ENCODE data around the gene ZSWIM7. TPM values are rescaled to one million over a fixed set of nuclear protein-coding genes. Genes with fewer than 3 reads are reported as not detected.

Gene ZSWIM7
- total RNA-seq, 1 experiment from 2014 or later, result 26.5 TPM

DNA sequence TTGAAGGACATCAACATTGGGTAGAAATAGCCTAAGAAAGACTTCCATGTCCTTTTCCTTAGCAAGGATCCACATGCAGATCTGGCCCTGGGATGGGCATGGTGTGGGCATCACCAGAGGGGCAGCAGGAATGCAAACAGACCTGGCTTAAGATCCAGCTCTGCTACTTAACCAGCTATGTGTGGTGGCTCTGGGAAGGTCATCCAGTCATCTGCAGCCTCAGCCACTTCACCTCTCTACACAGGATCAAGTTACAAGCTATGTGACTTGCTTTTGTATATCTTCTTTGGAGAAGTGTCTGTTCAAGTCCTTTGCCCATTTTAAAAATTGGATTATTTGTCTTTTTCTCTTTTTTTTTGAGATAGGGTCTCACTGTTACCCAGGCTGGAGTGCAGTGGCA lies 68.1 kb downstream of the ZSWIM7 start:
- DNase-seq (ENCODE audit: low read depth), result peak; percentile 30

GRCh38 chr17:15930426-15930825 lies 69.1 kb downstream of the ZSWIM7 start:
- peak; percentile 29 for DNase-seq (ENCODE audit: low read depth)

DNA sequence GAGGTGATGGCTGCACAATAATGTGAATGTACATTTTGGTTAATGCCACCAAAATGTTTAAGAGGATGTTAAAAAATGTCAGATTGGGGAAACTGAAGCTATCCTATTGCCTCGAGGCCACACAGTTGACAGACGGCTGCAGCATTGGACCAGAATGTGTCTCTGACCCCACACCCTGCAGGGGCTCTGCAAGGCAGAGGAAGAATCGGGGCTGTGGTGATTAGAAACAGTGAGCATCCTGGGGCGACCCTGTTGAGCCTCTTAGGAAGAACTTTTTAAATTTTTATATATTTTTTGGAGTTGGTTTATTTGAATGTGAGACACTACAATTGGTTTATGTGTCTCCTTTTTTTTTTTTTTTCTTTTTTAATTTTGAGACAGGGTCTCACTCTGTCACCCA lies 69.6 kb downstream of the ZSWIM7 start:
- DNase-seq (ENCODE audit: low read depth), result no peak

DNA sequence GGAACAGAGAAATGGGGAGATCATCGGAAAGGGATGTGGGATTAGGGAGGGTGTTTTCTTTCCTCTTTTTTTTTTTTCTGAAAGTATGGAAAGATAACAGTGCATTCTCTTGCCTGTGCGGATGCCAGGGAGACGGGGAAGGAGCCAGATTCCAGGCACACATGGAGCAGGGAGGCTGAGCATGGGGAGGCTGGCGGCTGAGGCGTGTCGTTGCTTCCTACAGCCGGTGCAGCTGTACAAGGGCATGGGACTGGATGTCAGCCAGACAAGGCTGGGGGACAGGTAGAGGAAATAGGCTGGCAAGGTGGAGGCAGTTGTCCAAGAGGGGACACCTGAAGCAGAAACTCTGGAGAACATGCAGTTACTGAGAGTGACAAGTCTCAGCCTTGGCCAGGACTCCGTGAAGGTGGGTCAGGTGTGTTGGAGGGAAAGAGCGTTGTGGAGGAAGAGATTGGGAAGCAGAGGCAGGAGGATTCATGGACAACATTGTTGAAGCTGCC lies 71.2 kb downstream of the ZSWIM7 start:
- DNase-seq (ENCODE audit: low read depth), result no peak

Other genes starting within 250 kb of the ZSWIM7 start
- 20.8 and 24.7 TPM in 2 replicates for gene ADORA2B, start 54.6 kb downstream of the ZSWIM7 start, total RNA-seq (2014; rRNA removed; shearing (Covaris generic))
- 20.6 and 23.7 TPM in 2 replicates for gene TTC19, start 120 bp upstream of the ZSWIM7 start, total RNA-seq (2014; rRNA removed; shearing (Covaris generic))
- gene NCOR1, start 215.8 kb upstream of the ZSWIM7 start, total RNA-seq (2014; rRNA removed; shearing (Covaris generic)), result 24.5 and 77.5 TPM in 2 replicates
- 6.3 and 11.7 TPM in 2 replicates for gene PIGL, start 217.5 kb upstream of the ZSWIM7 start, total RNA-seq (2014; rRNA removed; shearing (Covaris generic))